IPS DF 19.7 (cell line): ENCODE measurements around the gene YWHAQ.
"Not testable (repeated sequence)": the region's sequence is repeated elsewhere in the genome, so short reads cannot be mapped to it uniquely, and the experiment has no call there.

ENCODE experiments used
- DNase-seq: peaks from one replicate; pipeline ENCODE4 v3.0.0-alpha.2; 2013; ENCODE audit warnings: low read depth, low spot score

The YWHAQ gene

GRCh38 chr2:9594366-9595054 lies 36.3 kb downstream of the YWHAQ start:
- no peak for DNase-seq

DNA sequence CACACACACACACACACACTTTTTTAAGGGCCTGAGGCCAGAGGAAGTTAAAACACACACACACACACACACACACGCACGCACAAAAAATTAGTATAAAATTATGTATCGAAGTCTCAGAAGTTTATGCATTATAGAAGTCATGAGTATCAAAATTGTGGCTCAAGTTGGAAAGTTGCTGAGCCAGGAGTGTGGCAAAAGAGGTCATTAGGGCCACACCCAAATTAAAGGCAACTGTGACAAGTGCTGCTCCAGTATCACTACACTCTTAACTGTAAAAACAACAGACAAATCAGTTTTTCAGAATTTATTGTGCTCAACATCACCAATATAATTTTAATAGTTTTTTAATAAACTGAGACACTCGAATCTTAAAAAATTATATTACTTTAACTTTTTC lies 36.9 kb downstream of the YWHAQ start:
- DNase-seq: no peak

DNA sequence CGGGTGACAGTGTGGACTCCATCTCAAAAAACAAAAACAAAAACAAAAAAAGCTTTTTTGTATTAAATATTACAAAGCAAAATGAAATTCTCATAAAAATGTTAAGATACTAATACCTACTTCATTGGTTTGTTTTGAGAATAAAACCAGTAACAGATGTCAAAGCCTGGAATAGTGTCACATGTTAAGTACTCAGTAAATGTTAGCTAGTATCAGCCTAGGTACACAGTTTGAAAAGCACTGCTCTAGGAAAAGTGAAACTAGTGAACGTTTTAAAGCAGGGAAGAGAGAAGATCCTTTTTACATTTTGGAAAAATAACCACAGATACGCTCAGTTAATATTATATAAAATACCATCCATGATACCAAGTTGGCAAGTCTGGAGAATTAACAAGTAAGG lies 38.1 kb downstream of the YWHAQ start:
- DNase-seq: no peak

GRCh38 chr2:9590641-9591040 lies 40.2 kb downstream of the YWHAQ start:
- no peak for DNase-seq

- no peak for DNase-seq
These were observed 44.3 kb downstream of the YWHAQ start for GRCh38 chr2:9586465-9586864.

GRCh38 chr2:9585486-9585885 lies 45.3 kb downstream of the YWHAQ start:
- no peak for DNase-seq

- not testable (repeated sequence) for DNase-seq
These were observed 45.9 kb downstream of the YWHAQ start for GRCh38 chr2:9584902-9585301.

GRCh38 chr2:9582624-9583023 lies 48.2 kb downstream of the YWHAQ start:
- no peak for DNase-seq

DNA sequence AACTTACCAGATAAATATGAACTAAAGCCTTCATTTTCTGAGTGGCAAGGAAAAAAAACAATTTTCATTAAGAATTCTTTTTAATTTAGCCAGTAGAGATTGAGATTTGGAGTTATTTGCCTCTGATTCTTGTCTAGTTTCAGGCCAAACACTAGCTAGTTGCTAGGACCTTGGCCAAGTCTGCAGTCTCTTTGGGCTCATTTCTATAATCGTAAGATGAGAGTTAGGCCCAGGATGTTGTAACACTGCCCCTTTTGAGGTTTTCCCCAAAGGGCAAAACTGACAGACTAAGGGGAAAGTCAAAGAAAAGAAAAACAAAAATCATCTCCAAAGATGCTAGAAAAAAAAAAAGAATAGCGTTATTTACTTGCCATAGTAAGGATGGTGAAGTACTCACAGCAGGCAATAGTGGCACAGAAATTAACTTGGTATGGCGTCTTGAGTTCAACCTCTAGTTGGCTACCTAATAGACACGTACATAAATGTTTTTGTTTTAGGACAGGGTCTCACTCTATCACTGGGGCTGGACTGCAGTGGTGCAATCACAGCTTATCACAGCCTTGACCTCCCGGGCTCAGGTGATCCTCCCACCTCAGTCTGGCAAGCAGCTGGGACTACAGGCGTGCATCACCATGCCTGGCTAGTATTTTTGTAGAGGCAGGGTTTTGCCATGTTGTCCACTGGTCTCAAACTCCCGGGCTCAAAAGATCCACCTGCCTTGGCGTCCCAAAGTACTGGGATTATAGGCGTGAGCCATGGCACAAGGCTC lies 52.1 kb downstream of the YWHAQ start:
- no peak for DNase-seq

DNA sequence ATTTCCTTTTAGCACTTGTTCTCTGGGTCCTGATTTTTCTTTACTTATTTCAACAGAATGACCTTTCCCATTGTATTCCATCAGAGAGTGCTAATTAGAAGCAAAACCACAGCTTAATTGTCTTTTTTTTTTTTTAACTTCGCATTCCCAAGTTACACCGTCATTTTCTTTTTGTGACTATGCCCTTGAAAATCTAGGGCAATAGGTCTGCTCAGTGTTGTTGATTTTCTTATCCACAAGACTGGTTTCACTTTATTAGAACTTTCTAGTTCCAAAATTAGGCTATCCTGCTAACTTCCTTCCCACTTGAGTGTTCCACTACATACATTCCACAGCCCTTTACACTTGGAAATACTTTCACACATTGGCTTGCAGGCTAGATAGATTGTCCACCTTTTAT lies 56.5 kb downstream of the YWHAQ start:
- DNase-seq: no peak

GRCh38 chr2:9573840-9574239 lies 57.0 kb downstream of the YWHAQ start:
- DNase-seq: no peak

DNA sequence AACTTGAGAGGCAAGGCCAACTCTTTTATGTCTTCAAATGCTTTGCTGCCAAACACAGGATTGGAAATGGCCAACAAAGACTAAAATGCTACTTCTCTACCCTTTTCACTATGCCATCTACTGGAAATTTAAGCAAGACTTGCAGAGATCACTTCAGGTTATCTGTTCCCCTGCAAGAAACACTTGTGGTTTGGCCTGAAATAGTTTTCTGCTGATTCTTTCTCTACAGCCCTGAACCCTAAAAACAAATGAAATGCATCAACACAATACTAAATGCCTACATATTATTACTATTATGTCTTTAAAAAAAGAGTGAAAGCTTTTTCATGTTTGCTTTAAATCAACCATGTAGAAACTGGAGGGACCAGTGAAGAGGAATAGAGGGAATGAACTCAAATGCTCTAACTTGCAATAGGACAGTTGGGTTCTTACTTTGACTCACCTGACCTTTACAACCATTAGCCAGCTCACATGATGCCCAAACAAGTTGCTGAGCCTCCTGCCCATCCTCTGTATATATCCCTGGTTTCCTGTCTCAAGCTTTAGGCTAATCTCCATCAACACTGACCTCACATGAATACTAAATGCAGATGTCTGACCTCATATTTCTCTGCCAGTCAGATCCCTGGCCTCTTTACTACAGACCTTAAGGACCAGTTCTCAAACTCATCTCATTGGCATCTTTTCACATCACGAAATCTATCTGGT lies 57.6 kb downstream of the YWHAQ start:
- DNase-seq: no peak

DNA sequence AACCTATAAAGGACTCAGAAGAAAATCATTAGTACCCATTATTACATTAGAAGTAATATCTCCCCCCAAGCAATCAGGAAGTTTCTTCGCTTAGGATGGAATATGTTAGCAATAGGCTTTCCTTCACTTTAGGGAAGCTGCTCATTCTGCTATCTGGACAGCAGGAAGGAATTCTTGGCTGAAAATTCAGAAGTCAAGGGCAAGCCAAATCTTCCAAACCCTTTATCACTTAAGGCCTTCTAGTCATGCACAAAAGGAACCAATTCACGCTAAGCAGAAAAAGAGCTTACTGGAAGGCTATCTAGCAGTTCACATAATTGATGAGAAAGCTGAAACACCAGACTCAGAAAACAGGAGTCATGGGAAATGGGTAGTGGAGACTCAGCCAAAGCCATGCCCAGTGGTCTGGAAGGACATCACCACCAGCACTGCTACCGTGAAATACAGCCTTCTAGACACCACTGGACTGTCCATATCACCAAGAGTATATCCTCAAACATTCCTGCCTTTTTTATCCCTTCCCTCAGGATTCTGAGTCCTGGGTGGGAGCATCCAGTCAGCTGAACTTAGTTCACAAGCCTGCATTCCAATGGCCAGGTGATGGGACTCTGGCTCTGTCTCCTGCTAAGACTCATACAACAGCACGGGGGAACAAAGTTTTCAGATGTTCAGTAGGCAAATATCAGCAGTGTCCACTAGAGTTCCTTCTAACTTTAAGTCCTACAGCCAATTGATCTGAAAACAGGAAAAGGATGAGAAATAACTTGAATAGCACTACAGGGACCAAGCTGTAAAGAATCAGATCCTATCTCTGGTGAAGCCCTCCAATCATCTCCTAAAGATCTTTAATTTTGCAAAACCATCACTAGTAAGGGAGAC lies 60.4 kb downstream of the YWHAQ start:
- no peak for DNase-seq

DNA sequence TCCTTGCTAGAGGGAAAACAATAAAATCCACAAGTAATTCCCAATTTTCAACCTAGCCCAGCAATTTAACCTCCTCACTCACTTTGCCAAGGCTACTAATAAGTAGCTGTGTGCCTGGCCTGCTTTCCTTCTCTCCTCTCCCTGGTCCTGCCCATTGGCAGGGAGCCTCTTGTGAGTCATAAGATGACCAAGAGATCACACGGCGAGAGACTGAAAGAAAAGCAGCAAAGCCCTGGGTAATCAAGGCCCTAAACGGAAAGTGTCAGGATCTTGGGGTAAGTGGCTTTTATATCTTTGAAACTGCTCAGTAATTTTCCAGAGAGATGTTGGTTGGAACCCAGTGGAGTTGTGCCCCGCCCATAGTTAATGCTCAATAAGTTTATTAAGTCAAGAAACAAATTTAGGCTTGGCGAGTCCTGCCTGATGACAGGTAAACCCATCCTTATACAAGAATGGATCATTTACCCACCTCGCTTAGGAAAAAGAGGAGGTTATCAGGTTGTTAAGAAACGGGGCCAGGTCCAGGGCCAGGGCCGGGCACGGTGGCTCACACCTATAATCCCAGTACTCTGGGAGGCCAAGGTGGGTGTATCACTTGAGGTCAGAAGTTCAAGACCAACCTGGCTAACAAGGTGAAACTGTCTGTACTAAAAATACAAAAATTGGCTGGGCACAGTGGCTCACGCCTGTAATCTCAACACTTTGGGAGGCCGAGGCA lies 65.2 kb downstream of the YWHAQ start:
- DNase-seq: no peak

- DNase-seq: no peak
These were observed 70.2 kb downstream of the YWHAQ start for GRCh38 chr2:9560628-9561027.

- DNase-seq: no peak
These were observed 71.8 kb downstream of the YWHAQ start for GRCh38 chr2:9558948-9559381.

DNA sequence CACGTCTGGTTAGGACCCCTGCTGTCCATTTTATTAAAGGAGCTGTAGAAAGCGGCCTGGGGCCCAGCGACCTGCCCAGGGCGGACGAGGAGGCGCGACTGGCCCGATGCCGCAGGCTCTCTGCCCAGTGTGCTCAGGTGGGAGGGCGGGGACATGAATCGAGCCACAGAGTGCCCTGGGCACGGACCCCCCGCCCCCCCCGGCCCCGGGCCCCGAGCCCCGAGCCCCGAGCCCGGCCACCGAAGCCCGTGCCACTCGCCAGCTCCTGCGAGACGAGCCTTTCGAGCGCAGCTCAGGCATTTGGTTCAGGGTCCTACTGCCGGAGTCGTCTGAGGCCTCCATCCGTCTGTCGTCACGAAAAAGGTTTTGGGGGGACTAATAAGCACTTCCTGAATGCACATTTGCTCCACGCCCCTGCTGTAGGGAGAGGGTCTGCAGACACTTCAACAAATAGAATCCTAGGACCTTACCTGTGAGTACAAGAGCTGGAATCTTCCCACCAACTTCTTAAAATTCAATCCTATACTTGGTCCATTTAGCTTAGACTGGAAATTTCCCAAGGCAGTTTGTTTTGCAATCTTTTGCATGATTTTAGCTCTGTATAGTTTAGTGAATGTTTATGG lies 74.6 kb downstream of the YWHAQ start:
- no peak for DNase-seq

DNA sequence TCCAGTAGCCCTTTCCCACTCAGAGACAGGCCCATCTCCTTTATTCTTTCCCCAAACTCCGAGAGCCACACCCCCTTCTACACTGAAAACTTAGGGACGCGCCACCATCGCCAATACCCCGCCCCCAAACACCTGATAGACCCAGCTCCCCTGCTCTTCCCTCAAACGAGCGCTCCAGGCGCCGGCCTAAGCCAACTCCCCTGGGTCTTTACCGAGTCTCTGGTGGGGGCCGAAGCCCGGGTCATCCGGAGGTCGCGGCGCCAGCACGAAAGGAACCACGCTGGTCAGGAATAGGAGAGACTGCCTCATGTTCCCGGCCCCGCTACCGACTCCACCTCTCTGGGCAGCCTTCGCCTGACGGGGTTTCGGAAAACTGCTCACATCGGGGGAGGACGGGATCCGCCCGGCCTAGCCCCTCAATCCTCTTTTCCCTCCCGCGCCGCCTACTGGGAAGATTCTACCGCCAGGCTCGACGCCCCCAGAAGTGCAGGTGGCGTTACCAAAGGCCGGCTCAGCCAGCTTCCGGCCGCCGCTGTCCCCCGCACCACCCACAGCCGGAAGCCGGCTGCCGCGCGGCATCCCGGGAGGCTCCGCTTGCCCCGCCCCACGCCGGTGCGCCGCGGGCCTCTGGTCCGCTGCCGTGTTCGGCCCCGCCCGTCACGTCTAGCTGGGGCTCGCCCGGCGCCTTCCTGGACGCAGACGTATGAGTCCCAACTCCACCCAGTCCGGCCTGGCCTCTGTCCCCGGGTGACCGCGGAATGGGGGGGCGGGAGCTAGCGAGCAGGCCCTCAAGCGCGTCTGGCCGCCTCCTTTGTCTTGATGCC lies 75.3 kb downstream of the YWHAQ start, which contains the start of gene ADAM17:
TSS of gene ADAM17 (minus strand) at position 534 of the 824 bp plus-strand sequence. CDS start at position 309, 225 bp downstream.
- DNase-seq: peak; percentile 60

GRCh38 chr2:9554921-9555296 lies 75.9 kb downstream of the YWHAQ start:
- DNase-seq: no peak
